ENCODE results near the gene EDAR. TPM values are rescaled to one million over a fixed set of nuclear protein-coding genes. Genes with fewer than 3 reads are reported as not detected.

The EDAR gene
- total RNA-seq, 2 donors from 2014 or later, result not detected

DNA sequence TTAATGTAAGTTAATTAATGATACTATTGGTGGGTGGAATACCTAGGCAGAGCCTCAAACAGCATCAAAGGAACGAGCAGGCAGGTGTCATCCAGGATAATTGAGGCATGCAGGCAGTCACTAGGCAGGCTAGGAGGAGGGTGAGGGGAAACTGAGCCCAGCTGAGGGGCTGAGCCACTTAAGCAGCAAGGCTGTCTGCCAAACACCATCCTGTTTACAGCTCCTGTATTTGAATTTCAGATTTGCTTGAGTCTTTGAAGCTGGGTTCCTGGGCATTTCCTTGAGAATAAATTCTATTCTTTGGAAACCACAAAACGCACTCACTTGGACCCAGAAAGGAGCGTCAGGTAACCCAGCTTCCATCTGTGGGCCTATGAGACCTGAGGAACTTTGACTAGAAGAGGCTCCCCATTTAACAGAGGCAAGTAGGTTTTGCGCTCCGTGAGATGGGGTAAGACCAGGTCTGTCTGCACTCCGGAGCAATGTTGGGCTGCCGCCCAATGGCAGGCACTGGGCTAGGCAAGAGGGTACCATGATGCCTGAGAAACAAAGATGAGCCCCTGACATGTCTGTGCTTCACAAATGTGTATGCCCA, 2.0 kb downstream of the EDAR start:
- no peak overlapping the region for H3K4me3 Mint-ChIP-seq
- TF ChIP-seq, protein P1, sequence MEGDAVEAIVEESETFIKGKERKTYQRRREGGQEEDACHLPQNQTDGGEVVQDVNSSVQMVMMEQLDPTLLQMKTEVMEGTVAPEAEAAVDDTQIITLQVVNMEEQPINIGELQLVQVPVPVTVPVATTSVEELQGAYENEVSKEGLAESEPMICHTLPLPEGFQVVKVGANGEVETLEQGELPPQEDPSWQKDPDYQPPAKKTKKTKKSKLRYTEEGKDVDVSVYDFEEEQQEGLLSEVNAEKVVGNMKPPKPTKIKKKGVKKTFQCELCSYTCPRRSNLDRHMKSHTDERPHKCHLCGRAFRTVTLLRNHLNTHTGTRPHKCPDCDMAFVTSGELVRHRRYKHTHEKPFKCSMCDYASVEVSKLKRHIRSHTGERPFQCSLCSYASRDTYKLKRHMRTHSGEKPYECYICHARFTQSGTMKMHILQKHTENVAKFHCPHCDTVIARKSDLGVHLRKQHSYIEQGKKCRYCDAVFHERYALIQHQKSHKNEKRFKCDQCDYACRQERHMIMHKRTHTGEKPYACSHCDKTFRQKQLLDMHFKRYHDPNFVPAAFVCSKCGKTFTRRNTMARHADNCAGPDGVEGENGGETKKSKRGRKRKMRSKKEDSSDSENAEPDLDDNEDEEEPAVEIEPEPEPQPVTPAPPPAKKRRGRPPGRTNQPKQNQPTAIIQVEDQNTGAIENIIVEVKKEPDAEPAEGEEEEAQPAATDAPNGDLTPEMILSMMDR (conservative IDR thresholded peaks at IDR 0.05), result no peak
- peaks cover 10% of the 10 kb centered on the region for H3K4me1 Mint-ChIP-seq
- Histone ChIP-seq H3K36me3 (ENCODE audit: control insufficient read depth, insufficient read depth, low read length) (no peaks in the 10 kb centered on the region), H3K9me3 (ENCODE audit: control insufficient read depth, low read length) (no peaks in the 10 kb centered on the region), H3K4me1 (ENCODE audit: control insufficient read depth, insufficient read depth, low read length) (no peaks in the 10 kb centered on the region), H3K27me3 (ENCODE audit: control insufficient read depth, insufficient read depth, low read length, poor library complexity, severe bottlenecking) (peaks cover 18% of the 10 kb centered on the region), H3K4me3 (ENCODE audit: low read length) (no peak overlapping the region), H3K9ac (ENCODE audit: extremely low read depth, low read length, poor library complexity, severe bottlenecking) (no peak overlapping the region), H3K27ac (ENCODE audit: low read depth, low read length) (no peak overlapping the region)
- no peaks in the 10 kb centered on the region for H3K36me3 Mint-ChIP-seq (ENCODE audit: low read depth)
- no peak for DNase-seq
- no peaks in the 10 kb centered on the region for H3K9me3 Mint-ChIP-seq
- H3K27ac Mint-ChIP-seq, result no peak overlapping the region
- H3K27me3 Mint-ChIP-seq (ENCODE audit: insufficient read depth), result peaks cover 25% of the 10 kb centered on the region
- 80 to 84% methylated on average over 3 to 7 of the region's 7 CpGs for WGBS, 2 experiments (ENCODE audit: insufficient coverage in 1 of 2, insufficient read length in 1 of 2)

DNA sequence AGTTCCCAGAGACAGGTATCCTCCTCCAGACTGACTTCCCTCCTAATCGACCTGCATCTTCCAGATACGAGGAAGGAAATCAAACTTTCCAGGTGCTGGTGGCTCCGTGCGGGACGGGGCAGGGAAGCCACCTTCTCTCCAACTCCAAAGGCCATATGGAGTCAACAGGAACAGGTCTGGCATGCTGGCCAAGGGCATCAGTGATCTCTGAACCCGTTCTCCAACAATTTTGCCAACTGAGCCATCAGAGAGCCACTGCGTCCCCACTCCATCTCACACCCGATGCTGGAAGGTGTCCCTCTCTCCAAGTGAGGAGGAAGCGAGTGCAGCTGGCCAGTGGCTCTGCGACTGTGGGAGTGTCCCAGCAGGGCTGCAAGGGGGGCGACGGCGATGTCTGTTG, 5.4 kb downstream of the EDAR start:
- 89 to 98% methylated on average over 13 of the region's 13 CpGs for whole genome bisulfite sequencing, 2 experiments (ENCODE audit: insufficient coverage in 1 of 2, insufficient read length in 1 of 2)
- Histone ChIP-seq H3K9me3 (ENCODE audit: control insufficient read depth, low read length) (no peaks in the 10 kb centered on the region), H3K27me3 (ENCODE audit: control insufficient read depth, insufficient read depth, low read length, poor library complexity, severe bottlenecking) (peaks cover 24% of the 10 kb centered on the region), H3K4me3 (ENCODE audit: low read length) (no peak overlapping the region), H3K27ac (ENCODE audit: low read depth, low read length) (no peak overlapping the region), H3K4me1 (ENCODE audit: control insufficient read depth, insufficient read depth, low read length) (no peaks in the 10 kb centered on the region), H3K36me3 (ENCODE audit: control insufficient read depth, insufficient read depth, low read length) (no peaks in the 10 kb centered on the region), H3K9ac (ENCODE audit: extremely low read depth, low read length, poor library complexity, severe bottlenecking) (no peak overlapping the region)
- no peak overlapping the region for H3K4me3 Mint-ChIP-seq
- no peak for DNase-seq
- no peak overlapping the region for H3K27ac Mint-ChIP-seq
- H3K4me1 Mint-ChIP-seq, result peaks cover 21% of the 10 kb centered on the region
- TF ChIP-seq, protein P1 (conservative IDR thresholded peaks at IDR 0.05), result no peak
- peaks cover 35% of the 10 kb centered on the region for H3K27me3 Mint-ChIP-seq (ENCODE audit: insufficient read depth)
- no peaks in the 10 kb centered on the region for H3K9me3 Mint-ChIP-seq
- no peaks in the 10 kb centered on the region for H3K36me3 Mint-ChIP-seq (ENCODE audit: low read depth)

DNA sequence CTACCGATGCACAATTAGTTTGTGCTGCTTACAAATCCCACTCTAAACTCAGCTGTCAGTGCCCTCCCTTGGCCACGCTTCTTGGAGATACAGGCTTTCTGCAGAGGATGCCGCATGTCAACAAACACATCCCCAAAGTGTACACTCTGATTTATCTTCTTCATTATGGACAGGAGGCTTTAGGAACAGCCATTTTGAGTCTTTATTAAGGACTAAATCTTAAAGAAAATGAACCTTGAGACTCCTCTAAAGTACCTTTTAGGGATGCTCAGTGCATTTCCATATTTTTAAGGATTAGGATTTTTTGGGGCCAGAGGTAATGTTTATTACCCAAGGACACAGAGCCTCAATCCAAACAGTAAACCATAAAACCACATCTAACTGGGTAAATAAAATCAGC, 6.0 kb downstream of the EDAR start:
- no peak for DNase-seq
- Histone ChIP-seq H3K9me3 (ENCODE audit: control insufficient read depth, low read length) (no peaks in the 10 kb centered on the region), H3K27me3 (ENCODE audit: control insufficient read depth, insufficient read depth, low read length, poor library complexity, severe bottlenecking) (peaks cover 20% of the 10 kb centered on the region), H3K36me3 (ENCODE audit: control insufficient read depth, insufficient read depth, low read length) (no peaks in the 10 kb centered on the region), H3K27ac (ENCODE audit: low read depth, low read length) (no peak overlapping the region), H3K4me1 (ENCODE audit: control insufficient read depth, insufficient read depth, low read length) (no peaks in the 10 kb centered on the region), H3K9ac (ENCODE audit: extremely low read depth, low read length, poor library complexity, severe bottlenecking) (no peak overlapping the region), H3K4me3 (ENCODE audit: low read length) (no peak overlapping the region)
- Mint-ChIP-seq H3K9me3 (no peaks in the 10 kb centered on the region), H3K27ac (no peak overlapping the region), H3K27me3 (ENCODE audit: insufficient read depth) (peaks cover 31% of the 10 kb centered on the region), H3K36me3 (ENCODE audit: low read depth) (no peaks in the 10 kb centered on the region), H3K4me3 (no peak overlapping the region), H3K4me1 (peaks cover 22% of the 10 kb centered on the region)
- 97 to 100% methylated on average over 1 to 3 of the region's 3 CpGs for WGBS, 2 experiments (ENCODE audit: insufficient coverage in 1 of 2, insufficient read length in 1 of 2)
- TF ChIP-seq, protein P1 (conservative IDR thresholded peaks at IDR 0.05), result no peak
